Measurements from ENCODE around the gene AMIGO2. TPM values are rescaled to one million over a fixed set of nuclear protein-coding genes. Genes with fewer than 3 reads are reported as not detected.
"Not testable (repeated sequence)": the region's sequence is repeated elsewhere in the genome, so short reads cannot be mapped to it uniquely, and the experiment has no call there.

Gene AMIGO2
- total and polyA plus RNA-seq, 9 donors = 13.1 to 65.5 (median 29.2) TPM

GRCh38 chr12:47065546-47065945 lies 14.2 kb downstream of the AMIGO2 start:
- Histone ChIP-seq H3K4me3 (no peak overlapping the region), H3K27ac (peak overlapping the region in 1 of 2 donors; percentile 10), H3K27me3 (no peaks in the 10 kb centered on the region), H3K4me1 (ENCODE audit: insufficient read depth) (peaks cover 4% of the 10 kb centered on the region), H3K9me3 (no peaks in the 10 kb centered on the region), H3K36me3 (no peaks in the 10 kb centered on the region)
- WGBS, 3 donors = 64 to 79% (median 68%) methylated on average over 1 of the region's 1 CpG
- TF ChIP-seq POLR2A (IDR thresholded peaks at IDR 0.05) = no peak
- no peak for TF ChIP-seq CTCF (IDR thresholded peaks at IDR 0.05)
- TF ChIP-seq EP300 (IDR thresholded peaks at IDR 0.05) = no peak
- intact Hi-C loops (cut with DNase I) = no loop called here
- DNase-seq = no peak

- 84 to 100% (median 84%) methylated on average over 2 of the region's 2 CpGs for WGBS, 3 donors
- intact Hi-C loops (cut with DNase I); H3K4me3 ChIP-seq; H3K27ac ChIP-seq; DNase-seq; H3K4me1 ChIP-seq (ENCODE audit: insufficient read depth); H3K27me3 ChIP-seq; H3K36me3 ChIP-seq; H3K9me3 ChIP-seq: not testable (repeated sequence)
Observed at GRCh38 chr12:47058640-47059039, 21.1 kb downstream of the AMIGO2 start.

- H3K4me3 ChIP-seq; H3K4me1 ChIP-seq (ENCODE audit: insufficient read depth); H3K9me3 ChIP-seq; DNase-seq; H3K27me3 ChIP-seq; intact Hi-C loops (cut with DNase I); H3K27ac ChIP-seq; H3K36me3 ChIP-seq: not testable (repeated sequence)
- WGBS, 3 donors = 86 to 92% (median 90%) methylated on average over 12 of the region's 12 CpGs
Observed at GRCh38 chr12:47056944-47057343, 22.8 kb downstream of the AMIGO2 start.

- DNase-seq; H3K4me3 ChIP-seq; intact Hi-C loops (cut with DNase I); H3K36me3 ChIP-seq; H3K4me1 ChIP-seq (ENCODE audit: insufficient read depth); H3K9me3 ChIP-seq; H3K27me3 ChIP-seq: not testable (repeated sequence)
- WGBS, 3 donors = 19 to 31% (median 24%) methylated on average over 3 of the region's 3 CpGs
- H3K27ac ChIP-seq = peak overlapping the region in 1 of 2 donors; percentile 33
Observed at GRCh38 chr12:47055856-47056255, 23.9 kb downstream of the AMIGO2 start.

GRCh38 chr12:47054659-47055058 lies 25.1 kb downstream of the AMIGO2 start:
- Histone ChIP-seq H3K9me3 (peaks cover 0 to 4% of the 10 kb centered on the region in 2 donors), H3K4me3 (no peak overlapping the region), H3K27ac (no peak overlapping the region), H3K36me3 (no peaks in the 10 kb centered on the region), H3K27me3 (no peaks in the 10 kb centered on the region), H3K4me1 (ENCODE audit: insufficient read depth) (no peaks in the 10 kb centered on the region)
- 87 to 96% (median 93%) methylated on average over 4 of the region's 4 CpGs for WGBS, 3 donors
- TF ChIP-seq POLR2A (IDR thresholded peaks at IDR 0.05) (no peak), EP300 (IDR thresholded peaks at IDR 0.05) (no peak), CTCF (IDR thresholded peaks at IDR 0.05) (no peak)
- intact Hi-C loops (cut with DNase I) = no loop called here
- no peak for DNase-seq

GRCh38 chr12:47053961-47054360 lies 25.8 kb downstream of the AMIGO2 start:
- no peak for TF ChIP-seq EP300 (IDR thresholded peaks at IDR 0.05)
- no peak for TF ChIP-seq POLR2A (IDR thresholded peaks at IDR 0.05)
- TF ChIP-seq CTCF (IDR thresholded peaks at IDR 0.05) = no peak
- Histone ChIP-seq H3K27ac (no peak overlapping the region), H3K27me3 (no peaks in the 10 kb centered on the region), H3K4me1 (ENCODE audit: insufficient read depth) (no peaks in the 10 kb centered on the region), H3K4me3 (no peak overlapping the region), H3K9me3 (peaks cover 0 to 4% of the 10 kb centered on the region in 2 donors), H3K36me3 (no peaks in the 10 kb centered on the region)
- intact Hi-C loops (cut with DNase I) = no loop called here
- no peak for DNase-seq

Measured in ovary (tissue), 9 donors.